ENCODE measurements around the gene MACROD2. TPM values are rescaled to one million over a fixed set of nuclear protein-coding genes. Genes with fewer than 3 reads are reported as not detected.

Gene MACROD2
- total RNA-seq, 4 donors from 2014 or later: 8.7 to 17.8 (median 10.8) TPM

DNA sequence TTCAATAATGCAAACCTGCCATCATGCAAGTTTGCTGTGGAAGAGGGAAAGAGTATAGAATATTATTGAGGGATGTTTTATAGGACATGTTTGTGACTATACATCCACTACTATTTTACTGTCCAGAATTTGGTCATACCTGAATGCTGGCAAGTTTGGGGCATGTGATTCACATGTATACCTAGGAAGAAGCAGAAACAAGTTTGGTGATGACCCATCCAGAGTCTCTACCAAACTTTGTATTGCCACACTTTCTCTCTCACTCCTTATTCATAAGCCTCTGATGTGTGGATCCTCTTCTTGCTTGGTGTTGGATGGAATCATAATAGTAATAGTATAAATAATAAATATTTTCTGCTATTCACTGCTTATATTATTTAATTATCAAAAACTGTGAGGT lies 450.6 kb downstream of the MACROD2 start:
- intact Hi-C loops (cut with DNase I): no loop called here
- H3K27ac ChIP-seq: no peak overlapping the region
- no peaks in the 10 kb centered on the region for H3K4me1 ChIP-seq
- no peaks in the 10 kb centered on the region for H3K9me3 ChIP-seq
- DNase-seq: no peak
- no peak for TF ChIP-seq POLR2A (IDR thresholded peaks at IDR 0.05)
- TF ChIP-seq, protein P1, sequence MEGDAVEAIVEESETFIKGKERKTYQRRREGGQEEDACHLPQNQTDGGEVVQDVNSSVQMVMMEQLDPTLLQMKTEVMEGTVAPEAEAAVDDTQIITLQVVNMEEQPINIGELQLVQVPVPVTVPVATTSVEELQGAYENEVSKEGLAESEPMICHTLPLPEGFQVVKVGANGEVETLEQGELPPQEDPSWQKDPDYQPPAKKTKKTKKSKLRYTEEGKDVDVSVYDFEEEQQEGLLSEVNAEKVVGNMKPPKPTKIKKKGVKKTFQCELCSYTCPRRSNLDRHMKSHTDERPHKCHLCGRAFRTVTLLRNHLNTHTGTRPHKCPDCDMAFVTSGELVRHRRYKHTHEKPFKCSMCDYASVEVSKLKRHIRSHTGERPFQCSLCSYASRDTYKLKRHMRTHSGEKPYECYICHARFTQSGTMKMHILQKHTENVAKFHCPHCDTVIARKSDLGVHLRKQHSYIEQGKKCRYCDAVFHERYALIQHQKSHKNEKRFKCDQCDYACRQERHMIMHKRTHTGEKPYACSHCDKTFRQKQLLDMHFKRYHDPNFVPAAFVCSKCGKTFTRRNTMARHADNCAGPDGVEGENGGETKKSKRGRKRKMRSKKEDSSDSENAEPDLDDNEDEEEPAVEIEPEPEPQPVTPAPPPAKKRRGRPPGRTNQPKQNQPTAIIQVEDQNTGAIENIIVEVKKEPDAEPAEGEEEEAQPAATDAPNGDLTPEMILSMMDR (IDR thresholded peaks at IDR 0.05): no peak
- no peak overlapping the region for H3K4me3 ChIP-seq (replicated peaks in 1 of 3)
- H3K36me3 ChIP-seq: no peaks in the 10 kb centered on the region
- no peaks in the 10 kb centered on the region for H3K27me3 ChIP-seq

DNA sequence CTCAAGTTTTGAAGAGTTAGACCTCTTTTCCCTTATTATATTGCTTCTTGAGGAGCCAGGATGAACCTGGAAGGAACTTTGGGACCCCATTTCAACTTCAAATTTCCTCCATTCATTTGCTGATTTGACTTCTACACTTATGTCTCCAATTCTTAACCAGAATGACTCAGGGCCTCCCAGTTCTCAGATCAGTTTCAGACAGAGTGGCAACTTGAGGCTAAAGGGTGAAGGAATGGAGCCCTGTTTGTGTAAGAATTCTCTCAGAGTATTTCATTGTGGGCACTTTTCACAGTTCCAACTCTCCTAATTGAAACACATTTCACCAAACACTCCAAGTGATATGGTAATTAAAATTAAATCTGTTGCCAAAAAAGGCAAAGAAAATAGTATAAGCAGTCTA lies 451.1 kb downstream of the MACROD2 start:
- intact Hi-C loops (cut with DNase I): no loop called here
- TF ChIP-seq POLR2A (IDR thresholded peaks at IDR 0.05): no peak
- TF ChIP-seq, protein P1 (IDR thresholded peaks at IDR 0.05): no peak
- Histone ChIP-seq H3K4me3 (replicated peaks in 1 of 3) (no peak overlapping the region), H3K27ac (no peak overlapping the region), H3K27me3 (no peaks in the 10 kb centered on the region), H3K36me3 (no peaks in the 10 kb centered on the region), H3K4me1 (no peaks in the 10 kb centered on the region), H3K9me3 (no peaks in the 10 kb centered on the region)
- DNase-seq: no peak

DNA sequence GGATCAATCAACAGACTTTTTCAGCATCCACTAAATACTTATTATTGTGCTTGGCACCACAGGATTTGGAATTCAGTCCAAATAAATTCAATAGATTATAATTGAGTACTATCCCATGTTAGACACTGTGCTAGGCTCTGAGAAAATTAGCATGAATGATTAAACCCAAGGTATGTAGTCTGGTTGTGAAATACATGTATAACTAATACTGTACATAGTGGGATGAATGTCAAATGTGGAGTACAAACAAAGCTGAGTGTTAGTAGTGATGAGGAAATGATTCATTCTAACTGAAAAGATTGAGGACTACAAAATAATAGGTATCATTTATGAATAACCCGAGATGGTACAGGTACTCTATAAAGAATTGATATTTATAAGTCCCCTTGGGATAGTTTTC lies 454.0 kb downstream of the MACROD2 start:
- DNase-seq: no peak
- no peaks in the 10 kb centered on the region for H3K27me3 ChIP-seq
- intact Hi-C loops (cut with DNase I): no loop called here
- TF ChIP-seq, protein P1 (IDR thresholded peaks at IDR 0.05): no peak
- no peak for TF ChIP-seq POLR2A (IDR thresholded peaks at IDR 0.05)
- WGBS, 2 donors: 79 to 96% methylated on average over 1 of the region's 1 CpG
- no peak overlapping the region for H3K4me3 ChIP-seq (replicated peaks in 1 of 3)
- H3K9me3 ChIP-seq: no peaks in the 10 kb centered on the region
- H3K36me3 ChIP-seq: no peaks in the 10 kb centered on the region
- H3K27ac ChIP-seq: no peak overlapping the region
- peaks cover 0 to 8% of the 10 kb centered on the region in 2 donors for H3K4me1 ChIP-seq

DNA sequence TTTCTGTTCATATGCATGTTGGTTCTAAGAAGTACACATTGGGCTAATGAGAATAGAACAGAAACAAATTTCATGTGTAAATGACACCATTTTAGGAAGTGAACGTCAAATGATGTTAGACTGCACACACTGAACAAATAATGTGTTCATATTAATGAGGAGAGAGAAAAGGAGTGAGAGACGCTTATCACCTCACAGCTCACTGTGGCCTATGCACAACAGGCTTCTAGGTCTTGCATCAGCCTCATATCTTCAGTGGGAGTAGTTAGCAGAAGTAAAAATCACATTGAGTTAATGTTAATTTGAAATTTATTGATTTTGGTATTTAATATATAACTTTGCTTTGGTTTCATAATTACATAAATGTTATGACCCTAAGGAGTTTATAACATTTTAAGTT lies 454.9 kb downstream of the MACROD2 start:
- WGBS, 2 donors: 88 to 94% methylated on average over 2 of the region's 2 CpGs
- H3K4me3 ChIP-seq (replicated peaks in 1 of 3): no peak overlapping the region
- H3K36me3 ChIP-seq: no peaks in the 10 kb centered on the region
- intact Hi-C loops (cut with DNase I): no loop called here
- H3K9me3 ChIP-seq: no peaks in the 10 kb centered on the region
- H3K27ac ChIP-seq: no peak overlapping the region
- TF ChIP-seq, protein P1 (IDR thresholded peaks at IDR 0.05): no peak
- TF ChIP-seq POLR2A (IDR thresholded peaks at IDR 0.05): no peak
- DNase-seq: no peak
- peaks cover 0 to 8% of the 10 kb centered on the region in 2 donors for H3K4me1 ChIP-seq
- no peaks in the 10 kb centered on the region for H3K27me3 ChIP-seq

DNA sequence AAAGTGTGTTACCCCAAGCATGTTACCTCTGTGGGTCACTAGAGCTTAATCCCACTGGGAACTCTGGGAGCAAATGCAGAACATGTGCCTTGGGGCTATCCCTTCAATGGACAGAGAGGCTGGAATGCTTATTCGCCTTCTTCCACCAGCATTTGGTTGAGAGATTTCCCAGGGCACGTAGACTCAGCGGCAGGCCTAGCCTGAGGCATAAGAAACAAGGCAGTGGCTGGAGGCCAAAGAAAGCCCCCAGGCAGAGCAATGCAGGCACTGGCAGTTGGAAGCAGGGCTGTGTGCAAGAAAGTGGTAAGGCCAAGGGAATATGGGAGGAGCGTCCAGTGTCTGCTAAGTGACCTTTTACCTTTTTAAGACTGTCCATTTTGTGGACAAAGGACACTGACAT lies 456.1 kb downstream of the MACROD2 start:
- WGBS, 2 donors: 85 to 98% methylated on average over 3 to 4 of the region's 4 CpGs
- H3K36me3 ChIP-seq: no peaks in the 10 kb centered on the region
- no peaks in the 10 kb centered on the region for H3K27me3 ChIP-seq
- H3K4me3 ChIP-seq (replicated peaks in 1 of 3): no peak overlapping the region
- DNase-seq: no peak
- H3K4me1 ChIP-seq: peaks cover 0 to 8% of the 10 kb centered on the region in 2 donors
- intact Hi-C loops (cut with DNase I): no loop called here
- no peak for TF ChIP-seq POLR2A (IDR thresholded peaks at IDR 0.05)
- TF ChIP-seq, protein P1 (IDR thresholded peaks at IDR 0.05): no peak
- H3K27ac ChIP-seq: no peak overlapping the region
- no peaks in the 10 kb centered on the region for H3K9me3 ChIP-seq
